GM19397 (cell line): ENCODE results near the gene CHD5.
"Not testable (repeated sequence)": the region's sequence is repeated elsewhere in the genome, so short reads cannot be mapped to it uniquely, and the experiment has no call there.

ENCODE experiments used
- ATAC-seq: cut with Tn5 transposase; IDR thresholded peaks from one replicate; pipeline ENCODE4 v1.9.1; 2021; ENCODE audit warnings: mild to moderate bottlenecking, moderate library complexity; ENCODE audit not compliant: unreplicated experiment

Gene CHD5

DNA sequence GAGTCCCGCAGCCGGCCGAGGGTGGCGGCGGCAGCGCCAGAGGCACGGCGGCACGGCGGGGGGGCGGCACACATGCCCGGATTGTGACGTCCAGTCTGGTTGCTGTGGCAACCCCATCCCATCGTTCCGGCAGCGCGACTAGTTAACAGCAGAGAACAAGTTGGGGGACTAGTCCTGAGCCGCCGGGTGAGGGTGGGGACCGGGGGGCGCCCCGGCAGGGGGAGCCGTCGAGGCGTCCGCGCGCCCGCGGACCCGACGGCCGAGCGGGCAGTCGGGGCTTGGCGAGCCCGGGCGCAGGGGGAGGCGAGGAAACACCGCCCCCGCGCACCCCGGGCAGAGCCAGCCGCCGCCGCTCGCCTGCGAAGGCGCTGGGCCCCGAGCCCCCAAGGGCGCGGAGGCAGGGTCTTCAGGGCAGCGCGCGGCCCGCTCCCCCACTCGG, at the start of gene CHD5:
CHD5 (minus strand) TSS at position 54 of the 439 bp plus-strand sequence. CDS start 298 bp downstream, outside the sequence.
- ATAC-seq: no peak

DNA sequence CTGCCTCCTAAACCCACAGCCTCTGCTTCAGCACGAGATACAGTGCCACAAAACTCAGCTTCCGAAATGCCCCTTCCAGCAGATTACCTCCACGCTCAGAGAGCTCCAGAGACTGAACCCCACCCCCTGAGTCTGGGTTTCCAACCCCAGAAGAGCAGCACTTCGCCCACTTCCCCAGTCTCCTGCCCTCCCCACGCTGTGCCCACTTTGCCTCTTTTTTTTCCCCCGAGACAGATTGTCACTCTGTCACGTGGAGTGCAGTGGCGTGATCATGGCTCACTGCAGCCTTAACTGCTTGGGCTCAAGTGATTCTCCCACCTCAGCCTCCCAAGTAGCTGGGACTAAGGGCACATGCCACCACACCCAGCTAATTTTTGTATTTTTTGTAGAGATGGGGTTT, 45.5 kb upstream of the CHD5 start:
- no peak for ATAC-seq

DNA sequence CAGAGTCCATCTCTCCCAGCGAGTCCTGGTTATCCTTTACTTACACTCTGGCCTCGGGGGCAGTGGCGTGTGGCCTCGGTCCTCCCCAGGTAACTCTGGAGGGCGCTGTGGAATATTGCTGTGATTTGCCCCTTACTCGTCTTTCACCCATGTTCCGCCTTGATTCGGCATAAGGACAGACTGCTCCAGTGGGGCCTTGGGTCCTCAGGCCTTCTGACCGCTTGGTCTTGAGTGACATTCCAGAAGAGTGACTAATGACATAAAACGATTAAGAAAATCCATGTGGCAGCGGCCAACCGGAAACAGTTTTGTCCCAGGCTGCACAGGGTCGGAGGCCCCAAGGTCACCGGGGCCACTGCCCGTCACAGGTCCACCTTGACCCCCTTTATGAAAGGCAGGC, 44.6 kb upstream of the CHD5 start:
- ATAC-seq: no peak

DNA sequence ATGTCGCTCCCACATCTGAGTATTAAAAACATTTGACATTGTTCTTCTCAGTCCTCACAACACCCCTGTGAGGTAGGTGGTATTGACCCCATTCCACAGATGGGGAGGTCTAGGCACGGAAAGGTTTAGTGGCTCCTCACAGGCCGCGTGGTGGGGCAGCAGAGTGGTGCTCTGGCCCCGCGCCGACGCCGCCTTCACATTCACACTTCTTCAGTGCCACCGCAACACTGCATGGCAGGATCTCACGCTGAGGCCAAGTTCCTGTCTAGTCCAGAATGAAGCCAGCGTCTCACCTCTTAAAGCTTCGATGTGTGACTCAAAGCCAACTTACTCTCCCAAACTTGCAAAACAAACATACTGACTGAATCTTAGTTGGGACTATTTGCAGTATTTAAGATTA, 43.5 kb upstream of the CHD5 start:
- no peak for ATAC-seq

DNA sequence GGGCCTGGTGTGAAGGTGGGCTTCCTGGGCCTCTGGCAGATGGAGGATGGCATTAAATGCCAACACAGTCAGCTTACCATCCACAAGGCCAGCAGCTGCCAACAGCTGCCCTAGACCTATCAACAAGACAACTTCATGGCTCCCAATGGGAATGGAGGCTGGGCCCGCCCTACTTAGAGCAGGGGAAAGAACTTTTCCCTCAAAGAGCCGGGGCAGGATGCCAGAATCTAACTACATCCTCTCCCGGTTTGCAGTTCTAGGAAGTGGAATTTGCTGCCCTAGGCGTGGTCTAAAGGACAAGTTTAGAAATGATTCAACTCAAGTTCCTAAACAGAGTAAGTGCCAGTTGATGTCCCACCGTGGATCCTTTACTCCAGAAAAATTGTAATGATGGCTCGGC, 42.5 kb upstream of the CHD5 start:
- ATAC-seq: no peak

DNA sequence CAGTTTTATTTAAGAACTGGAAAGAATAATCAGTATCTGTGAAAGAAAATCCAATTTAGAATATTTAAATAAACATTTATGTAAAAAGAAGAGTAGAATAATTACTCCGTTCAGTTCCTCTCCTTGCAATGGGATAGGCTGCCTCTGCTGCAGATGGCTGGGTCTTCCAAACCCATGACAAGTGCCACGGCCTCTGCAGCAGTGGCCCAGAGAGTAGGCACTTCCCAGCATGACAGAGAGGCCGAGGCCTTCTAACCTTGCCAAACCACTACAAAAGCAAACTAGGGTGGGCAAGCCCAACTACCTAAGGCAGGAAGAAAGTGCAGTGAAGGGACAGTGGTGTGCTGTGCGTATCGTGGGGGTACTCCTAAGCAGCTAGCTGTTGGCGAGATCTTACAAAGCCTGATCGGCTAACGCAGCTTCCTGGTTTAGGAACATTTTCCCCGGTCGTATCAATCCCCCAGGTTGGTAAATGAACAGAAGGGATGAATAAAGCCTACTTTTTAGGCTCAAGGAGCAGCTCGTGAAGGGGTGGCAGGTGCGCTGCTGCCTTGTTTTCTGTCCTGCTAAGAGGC, 41.2 kb upstream of the CHD5 start:
- ATAC-seq: no peak

DNA sequence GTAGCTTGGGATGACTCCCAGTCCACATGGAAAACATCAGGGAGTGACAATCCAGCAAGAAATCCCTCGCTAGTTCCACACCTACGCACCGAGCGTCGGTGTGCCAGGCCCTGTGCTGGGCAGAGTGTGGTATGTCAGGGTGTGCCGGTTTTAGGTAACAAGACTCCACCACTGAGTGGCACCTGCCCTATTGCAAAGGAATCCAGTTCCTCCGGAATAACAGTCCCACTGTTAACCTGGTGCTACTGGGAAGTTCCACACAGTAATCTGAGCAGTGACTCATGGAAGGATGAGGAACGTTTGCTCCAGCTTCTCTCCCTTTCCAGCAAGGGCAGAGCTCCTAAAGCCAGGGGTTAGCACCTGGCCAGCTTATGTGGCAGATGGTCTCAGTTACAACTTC, 40.1 kb upstream of the CHD5 start:
- no peak for ATAC-seq

DNA sequence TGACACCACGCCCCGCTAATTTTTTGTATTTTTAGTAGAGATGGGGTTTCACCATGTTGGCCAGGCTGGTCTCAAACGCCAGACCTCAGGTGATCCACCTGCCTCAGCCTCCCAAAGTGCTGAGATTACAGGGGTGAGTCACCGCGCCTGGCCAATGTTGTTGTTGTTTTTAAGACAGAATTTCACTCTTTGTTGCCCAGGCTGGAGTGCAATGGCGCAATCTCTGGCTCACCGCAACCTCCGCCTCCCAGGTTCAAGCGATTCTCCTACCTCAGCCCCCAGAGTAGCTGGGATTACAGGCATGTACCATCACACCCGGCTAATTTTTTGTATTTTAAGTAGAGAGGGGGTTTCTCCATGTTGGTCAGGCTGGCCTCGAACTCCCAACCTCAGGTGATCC, 39.5 kb upstream of the CHD5 start:
- not testable (repeated sequence) for ATAC-seq

DNA sequence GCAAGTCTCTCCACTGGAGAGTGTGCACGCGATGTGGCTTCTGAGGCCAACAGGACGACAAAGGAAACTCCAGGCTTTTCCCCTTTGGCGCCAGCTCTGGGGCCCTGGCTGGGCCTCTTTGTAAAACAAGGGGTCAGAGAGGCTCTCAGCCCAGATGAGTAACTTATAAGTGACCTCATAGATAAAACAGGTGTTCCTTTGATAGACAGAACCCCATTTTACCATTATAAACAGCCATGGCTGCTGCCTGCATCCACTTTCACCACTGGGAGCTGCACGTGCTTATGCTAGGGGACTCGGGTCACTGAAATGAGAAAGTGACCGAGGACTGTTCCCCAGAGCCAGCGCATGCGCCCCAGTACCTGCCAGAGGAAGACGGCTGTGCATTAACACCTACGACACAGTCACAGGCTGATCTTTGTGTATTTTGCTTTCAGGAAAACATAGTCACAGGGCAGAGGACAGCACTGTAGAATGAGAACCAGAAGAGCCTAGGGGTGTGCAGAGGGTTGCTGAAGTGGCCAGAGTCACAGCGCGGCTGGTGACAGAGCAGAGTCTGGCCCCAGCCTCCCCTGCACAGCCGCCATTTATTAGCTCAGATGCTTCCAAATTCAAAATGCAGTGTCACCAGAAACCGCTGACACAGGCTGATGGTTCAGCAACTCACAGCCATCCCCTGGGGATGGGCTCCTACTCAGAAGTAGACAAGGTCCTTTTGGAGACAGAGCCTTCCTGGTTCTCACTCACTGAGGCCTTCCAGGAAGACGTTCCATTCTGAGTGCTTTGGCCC, 38.4 kb upstream of the CHD5 start:
- no peak for ATAC-seq

DNA sequence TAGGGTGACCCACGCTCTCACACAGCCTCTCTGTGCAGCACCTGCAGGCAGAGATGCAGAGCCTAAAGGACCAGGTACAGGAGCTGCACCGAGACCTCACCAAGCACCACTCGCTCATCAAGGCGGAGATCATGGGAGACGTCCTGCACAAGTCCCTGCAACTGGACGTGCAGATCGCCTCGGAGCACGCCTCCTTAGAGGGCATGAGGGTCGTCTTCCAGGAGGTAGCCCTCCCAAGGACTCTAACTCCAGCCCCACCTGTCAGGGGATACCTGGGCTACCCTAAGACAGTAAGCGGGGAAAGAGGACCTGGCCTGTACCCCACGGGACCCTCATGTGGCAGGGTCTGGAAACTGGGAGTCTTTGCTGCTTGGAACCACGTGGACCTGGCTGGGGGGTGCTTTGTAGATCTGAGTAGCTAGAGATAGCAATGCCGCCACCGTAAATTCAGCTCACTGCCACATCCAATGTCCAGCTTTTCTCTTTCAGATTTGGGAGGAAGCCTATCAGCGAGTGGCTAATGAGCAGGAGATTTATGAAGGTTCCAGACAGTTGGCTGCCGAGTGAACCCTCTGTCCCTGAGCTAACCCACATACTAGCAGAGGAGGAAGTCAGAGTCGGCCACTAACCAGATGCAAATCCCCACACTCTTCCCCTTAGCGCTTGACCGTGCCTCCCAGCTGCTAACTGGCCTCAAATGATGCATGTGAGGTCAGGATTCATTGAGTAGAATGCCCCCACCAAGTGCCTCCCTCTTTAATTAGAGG, 32.3 kb upstream of the CHD5 start:
- no peak for ATAC-seq

DNA sequence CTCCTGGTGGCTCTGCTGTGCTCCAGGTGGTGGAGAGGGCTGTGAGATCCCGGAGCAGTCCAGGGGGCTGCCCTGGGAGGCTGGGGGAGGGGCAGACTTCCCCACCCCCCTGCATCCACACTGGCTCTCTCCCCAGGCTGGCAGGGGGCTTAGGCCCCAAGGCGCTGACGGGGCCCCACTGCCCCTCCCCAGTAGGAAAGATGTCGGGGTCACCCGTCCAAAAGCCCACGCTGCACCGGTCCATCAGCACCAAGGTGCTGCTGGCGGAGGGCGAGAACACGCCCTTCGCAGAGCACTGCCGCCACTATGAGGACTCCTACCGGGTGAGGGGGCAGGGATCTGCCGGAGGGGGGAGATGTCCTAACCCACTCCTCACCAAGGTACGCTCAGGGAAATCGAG, 31.6 kb upstream of the CHD5 start:
- no peak for ATAC-seq

DNA sequence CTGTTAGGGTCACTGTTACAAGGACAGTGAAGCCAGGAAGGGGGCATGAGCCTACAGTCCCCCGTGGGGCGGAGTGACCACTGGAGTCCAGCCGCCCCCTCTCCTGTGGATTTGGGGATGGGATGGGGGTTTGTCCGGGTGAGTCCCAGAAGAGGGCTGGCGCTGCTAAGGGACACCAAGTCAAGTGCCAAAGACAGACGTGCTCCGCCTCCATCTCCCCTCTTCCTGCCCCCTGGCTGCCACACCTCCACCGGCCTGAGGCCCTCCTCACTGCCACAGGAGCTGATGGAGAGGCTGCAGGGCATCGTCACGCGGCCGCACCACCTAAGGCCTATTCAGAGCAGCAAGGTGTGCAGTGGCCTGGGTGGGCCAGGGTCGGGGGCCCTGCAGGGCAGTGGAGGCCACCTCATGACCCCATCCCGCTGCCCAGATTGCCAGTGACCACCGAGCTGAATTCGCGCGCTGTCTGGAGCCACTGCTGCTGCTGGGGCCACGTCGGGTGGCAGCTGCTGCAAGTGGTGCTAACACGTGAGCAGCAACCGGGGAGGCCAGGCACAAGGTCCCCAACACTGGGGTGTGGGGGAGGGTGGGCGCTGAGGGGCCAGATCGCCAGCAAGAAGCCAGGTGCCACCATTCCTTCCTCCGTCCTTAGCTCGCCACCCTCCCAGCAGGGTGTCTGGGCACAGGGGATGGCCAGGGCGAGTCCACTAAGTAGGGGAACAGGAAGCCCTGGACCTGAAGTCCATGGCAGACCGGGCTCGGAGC, 30.7 kb upstream of the CHD5 start:
- no peak for ATAC-seq

DNA sequence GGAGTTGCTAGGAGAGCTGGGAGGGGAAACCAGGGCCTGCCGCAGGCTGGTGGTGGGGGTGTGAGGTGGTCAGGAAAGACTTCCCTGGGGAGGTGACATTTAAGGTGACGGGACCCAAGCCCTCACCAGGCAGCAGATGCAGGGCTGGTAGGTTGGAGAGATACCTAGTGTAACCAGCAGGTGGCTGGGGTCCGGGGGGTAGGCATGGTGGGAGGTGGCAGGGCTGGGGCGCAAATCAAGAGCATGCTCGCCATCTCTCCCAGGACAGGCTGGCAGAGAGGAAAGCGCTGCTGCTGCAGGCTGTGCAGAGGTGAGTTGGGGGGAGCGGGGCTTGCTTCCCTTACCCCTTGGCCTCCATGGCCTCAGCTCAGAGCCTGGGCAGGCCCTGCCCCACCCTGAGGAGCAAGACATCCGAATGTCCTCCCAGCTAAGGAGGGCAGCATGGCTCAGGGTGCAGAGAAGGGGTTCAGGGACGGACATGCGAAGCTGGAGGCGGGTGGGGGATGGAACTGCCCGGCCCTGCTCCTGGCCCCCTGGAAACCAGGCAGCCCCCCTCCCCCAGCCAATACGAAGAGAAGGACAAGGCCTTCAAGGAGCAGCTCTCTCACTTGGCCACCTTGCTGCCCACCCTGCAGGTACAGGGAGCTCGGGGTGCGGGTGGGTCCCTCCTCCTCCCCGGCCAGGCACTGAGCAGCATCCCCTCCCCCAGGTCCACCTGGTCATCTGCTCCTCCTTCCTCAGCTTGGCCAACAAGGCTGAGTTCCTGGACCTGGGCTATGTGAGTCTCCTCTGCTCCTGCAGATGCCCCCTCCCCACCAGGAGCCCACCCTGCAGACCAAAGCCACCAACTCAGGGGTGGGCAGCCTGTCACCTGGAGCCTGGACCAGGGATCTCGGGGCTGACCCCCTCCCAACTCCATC, 29.8 kb upstream of the CHD5 start:
- ATAC-seq: peak; percentile 10

DNA sequence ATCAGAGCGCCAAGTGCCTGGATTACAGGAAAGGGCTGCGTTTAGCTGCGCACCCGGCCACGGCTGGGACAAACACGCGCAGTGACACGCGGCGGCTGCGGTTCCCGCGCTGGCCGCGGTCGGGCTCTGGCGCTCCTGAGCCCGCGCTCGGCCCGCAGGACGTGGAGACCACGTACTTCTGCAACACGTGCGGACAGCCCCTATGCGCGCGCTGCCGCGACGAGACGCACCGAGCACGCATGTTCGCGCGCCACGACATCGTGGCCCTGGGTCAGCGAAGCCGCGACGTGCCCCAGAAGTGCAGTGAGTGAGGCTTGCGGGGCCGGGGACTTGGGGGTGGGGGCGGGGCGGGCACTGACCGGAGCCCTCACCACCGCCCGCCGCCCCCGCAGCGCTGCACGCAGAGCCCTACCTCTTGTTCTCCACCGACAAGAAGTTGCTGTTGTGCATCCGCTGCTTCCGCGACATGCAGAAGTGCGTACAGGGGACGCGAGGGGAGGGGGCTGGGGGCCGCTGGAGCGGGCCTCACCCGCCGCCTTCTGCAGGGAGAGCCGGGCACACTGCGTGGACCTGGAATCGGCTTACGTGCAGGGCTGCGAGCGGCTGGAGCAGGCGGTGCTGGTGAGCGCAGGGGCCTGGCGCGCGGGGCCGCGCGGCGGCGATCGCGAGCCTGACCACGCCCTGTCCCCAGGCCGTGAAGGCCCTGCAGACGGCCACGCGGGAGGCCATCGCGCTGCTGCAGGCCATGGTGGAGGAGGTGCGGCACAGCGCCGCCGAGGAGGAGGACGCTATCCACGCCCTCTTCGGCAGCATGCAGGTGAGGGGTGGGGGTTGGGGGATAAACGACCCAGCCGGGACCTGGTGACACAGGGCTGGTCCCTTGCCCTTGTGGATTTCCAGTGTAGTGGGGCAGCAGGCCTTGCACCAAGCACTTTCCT, 28.9 kb upstream of the CHD5 start:
- peak; percentile 36 for ATAC-seq

DNA sequence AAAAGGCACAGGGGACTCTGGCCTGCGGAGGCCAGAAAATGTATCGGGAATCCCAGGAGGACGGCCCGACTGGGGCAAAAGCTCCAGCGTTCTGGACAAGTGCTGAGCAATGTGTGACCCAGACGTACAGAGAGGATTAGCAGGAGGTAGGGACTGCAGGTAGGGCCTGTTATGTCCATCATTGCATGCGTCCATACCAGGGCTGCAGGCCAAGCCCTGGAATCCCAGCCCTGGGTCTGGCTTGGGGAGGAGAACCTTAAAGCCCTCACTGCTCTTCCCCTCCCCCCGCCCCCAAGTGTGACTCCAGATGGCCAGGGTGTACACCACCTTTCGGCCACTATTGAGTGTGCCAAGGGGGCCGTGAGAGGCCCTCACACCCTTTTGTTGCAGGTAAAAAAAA, 27.8 kb upstream of the CHD5 start:
- no peak for ATAC-seq

DNA sequence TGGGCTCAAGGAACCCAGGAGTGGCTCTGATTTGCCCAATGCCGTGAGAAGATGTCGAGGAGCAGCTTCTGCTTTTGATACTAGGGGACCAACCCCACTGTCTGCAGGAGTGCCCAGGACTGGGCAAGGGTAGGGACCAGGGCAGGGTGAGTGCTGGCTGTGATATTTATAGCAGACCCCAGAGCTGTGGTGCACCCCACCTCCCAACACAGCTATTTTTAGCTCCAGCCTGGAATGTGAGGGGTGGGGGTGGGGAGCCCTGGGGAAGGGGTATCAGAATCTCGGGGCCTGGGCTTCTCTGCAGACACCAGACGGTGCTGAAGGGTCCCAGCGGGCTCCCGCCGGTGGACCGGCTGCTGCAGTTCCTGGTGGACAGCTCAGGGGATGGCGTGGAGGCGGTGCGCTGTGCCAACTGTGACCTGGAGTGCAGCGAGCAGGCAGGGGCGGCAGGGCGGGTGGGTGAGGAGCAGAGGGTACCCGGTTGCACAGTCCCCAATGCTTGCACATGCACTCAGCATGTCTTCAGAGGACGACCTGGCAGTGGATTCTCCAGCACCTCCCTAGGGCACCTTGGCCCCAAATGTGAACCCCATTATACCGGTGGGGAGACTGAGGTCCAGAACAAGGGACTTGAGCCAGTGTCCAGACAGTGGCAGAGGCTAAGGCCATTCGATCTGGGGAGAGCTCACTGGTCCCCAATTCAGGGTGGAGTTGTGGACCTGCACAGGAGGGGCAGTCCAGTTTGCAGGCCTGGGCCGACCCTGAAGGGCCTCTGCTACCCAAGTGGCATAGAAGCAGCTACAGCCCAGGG, 27.2 kb upstream of the CHD5 start:
- no peak for ATAC-seq

DNA sequence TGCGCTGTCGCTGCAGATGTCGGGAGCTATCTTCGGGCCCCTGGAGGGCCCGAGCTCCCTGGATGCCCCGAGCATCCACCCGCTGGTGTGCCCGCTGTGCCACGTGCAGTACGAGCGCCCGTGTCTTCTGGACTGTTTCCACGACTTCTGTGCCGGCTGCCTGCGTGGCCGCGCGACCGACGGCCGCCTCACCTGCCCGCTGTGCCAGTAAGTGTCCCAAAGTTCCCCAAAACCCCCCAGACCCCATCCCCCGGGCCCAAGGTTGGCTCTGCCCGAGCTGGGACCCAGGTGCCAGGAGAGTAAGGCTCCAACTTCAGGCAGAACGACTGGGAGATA, 26.4 kb upstream of the CHD5 start:
- ATAC-seq: no peak

DNA sequence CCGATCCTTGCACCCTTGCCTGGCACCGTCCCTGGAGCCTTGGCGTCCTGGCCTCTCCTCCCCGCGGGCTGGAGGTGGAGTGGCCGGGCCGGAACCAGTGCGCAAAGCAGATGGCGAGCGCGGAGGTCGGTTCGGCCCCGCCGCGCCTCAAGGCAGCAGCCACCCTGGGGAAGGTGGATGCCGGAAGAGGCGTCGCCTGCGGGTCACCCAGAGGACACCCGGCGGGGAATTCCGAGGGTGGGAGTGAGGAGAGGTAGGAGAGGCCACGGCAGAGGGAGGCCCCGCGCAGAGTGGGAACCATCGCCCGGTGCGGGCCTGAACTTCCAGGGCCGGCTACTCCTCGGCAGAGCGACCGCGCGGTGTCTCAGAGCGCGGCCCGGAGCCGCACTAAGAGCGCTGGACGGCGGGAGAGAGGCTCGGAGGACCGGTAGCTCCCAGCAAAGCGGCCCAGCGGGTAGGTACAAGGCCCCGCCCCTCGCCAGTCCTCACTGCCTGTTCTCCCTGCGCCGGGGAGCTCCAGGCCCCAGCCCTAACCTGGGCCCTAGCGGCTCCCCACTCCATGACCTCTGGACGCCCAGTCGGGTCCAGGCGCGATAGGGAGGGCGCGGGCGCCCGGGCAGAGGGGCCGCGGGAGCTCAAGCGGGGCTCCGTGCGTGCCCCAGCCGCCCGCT, 25.9 kb upstream of the CHD5 start, which contains the start of gene RNF207:
RNF207 (plus strand) TSS at position 271 of the 671 bp plus-strand sequence. CDS start 417 bp downstream, outside the sequence.
- peak; percentile 46 for ATAC-seq
